Chondrocyte (in vitro differentiated cells): ENCODE results near the gene FAM168A. TPM values are rescaled to one million over a fixed set of nuclear protein-coding genes. Genes with fewer than 3 reads are reported as not detected.
A peak's percentile ranks its signal among the peaks of the same experiment; 100 is the strongest.

Source experiments
- DNase-seq: peaks from one replicate; pipeline ENCODE4 v3.0.0; 2021; ENCODE audit warnings: mixed read lengths, low spot score
- H3K27ac Mint-ChIP-seq: one replicate; pipeline ENCODE4 v1.8.0; 2021; ENCODE audit warnings: mild to moderate bottlenecking, moderate library complexity, mixed read lengths; ENCODE audit not compliant: unreplicated experiment
- H3K27me3 Mint-ChIP-seq: 2 replicates; pipeline ENCODE4 v1.8.0; 2021; ENCODE audit warnings: low read depth, mixed read lengths
- H3K36me3 Mint-ChIP-seq: 2 replicates; pipeline ENCODE4 v1.8.0; 2021; ENCODE audit warnings: low read depth, mixed read lengths
- H3K4me1 Mint-ChIP-seq: 2 replicates; pipeline ENCODE4 v1.8.0; 2021; ENCODE audit warnings: low read depth, mild to moderate bottlenecking, mixed read lengths
- H3K4me3 Mint-ChIP-seq: one replicate; pipeline ENCODE4 v1.8.0; 2021; ENCODE audit warnings: mild to moderate bottlenecking, moderate library complexity, mixed read lengths; ENCODE audit not compliant: unreplicated experiment
- H3K9me3 Mint-ChIP-seq: 2 replicates; pipeline ENCODE4 v1.8.0; 2021; ENCODE audit warnings: low read depth, mixed read lengths
- total RNA-seq: library from RNA; stranded (reverse); gene quantifications from 3 replicates; pipeline ENCODE4 v1.2.1, GENCODE V29; 2021
- TF ChIP-seq, protein P1 (sequence below): fragments of 200-600 bp; sonication (generic); IDR thresholded peaks from 2 replicates; pipeline ENCODE4 v1.5.0; 2021; ENCODE audit warnings: antibody characterized with exemption, mild to moderate bottlenecking, moderate library complexity

FAM168A gene
- total RNA-seq, 1 donor from 2014 or later: 53.7 TPM

DNA sequence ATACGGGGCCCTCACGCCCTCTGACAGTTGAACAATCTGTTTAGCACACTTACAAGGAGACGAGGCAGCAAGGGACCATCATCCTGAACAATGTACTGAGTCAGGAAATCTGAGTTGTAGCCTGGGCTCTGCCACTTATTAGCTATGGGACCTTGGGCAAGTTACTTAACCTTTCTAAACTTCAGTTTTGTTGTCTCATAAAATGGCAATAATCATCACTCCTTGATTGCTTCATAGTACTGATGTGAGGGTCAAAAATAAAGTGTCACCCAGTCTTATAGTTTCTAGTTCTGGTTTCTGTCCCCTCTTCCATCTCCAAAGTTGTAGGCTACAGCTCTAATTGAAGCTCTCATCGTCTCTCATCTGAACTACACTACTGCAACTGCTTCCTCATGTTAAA is 175.0 kb downstream of the FAM168A start:
- no peak for DNase-seq
- H3K27me3 Mint-ChIP-seq: no peaks in the 10 kb centered on the region
- H3K36me3 Mint-ChIP-seq: peaks cover 7% of the 10 kb centered on the region
- TF ChIP-seq, protein P1, sequence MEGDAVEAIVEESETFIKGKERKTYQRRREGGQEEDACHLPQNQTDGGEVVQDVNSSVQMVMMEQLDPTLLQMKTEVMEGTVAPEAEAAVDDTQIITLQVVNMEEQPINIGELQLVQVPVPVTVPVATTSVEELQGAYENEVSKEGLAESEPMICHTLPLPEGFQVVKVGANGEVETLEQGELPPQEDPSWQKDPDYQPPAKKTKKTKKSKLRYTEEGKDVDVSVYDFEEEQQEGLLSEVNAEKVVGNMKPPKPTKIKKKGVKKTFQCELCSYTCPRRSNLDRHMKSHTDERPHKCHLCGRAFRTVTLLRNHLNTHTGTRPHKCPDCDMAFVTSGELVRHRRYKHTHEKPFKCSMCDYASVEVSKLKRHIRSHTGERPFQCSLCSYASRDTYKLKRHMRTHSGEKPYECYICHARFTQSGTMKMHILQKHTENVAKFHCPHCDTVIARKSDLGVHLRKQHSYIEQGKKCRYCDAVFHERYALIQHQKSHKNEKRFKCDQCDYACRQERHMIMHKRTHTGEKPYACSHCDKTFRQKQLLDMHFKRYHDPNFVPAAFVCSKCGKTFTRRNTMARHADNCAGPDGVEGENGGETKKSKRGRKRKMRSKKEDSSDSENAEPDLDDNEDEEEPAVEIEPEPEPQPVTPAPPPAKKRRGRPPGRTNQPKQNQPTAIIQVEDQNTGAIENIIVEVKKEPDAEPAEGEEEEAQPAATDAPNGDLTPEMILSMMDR: no peak
- no peaks in the 10 kb centered on the region for H3K9me3 Mint-ChIP-seq
- H3K4me1 Mint-ChIP-seq: peaks cover 35% of the 10 kb centered on the region
- no peak overlapping the region for H3K27ac Mint-ChIP-seq
- no peak overlapping the region for H3K4me3 Mint-ChIP-seq

DNA sequence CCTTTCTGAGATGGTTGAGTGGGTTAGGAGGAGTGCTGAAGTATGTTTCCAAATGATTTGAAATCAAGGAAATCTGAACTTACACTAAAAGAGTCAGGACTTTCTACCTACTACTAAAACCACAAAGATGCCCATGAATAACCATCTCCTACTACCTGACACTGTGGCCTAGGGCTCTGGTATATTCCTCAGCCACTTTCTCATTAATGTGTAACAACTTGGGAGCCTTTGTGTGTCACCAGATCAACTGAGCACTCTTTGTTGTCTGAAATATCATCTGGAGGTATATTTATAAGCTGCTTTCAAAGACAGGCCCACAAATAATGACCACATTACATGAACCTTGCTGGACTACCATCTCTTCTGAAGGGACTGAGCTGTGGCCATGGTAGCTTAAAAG is 177.8 kb downstream of the FAM168A start:
- TF ChIP-seq, protein P1: no peak
- Mint-ChIP-seq H3K9me3 (no peaks in the 10 kb centered on the region), H3K36me3 (peaks cover 13% of the 10 kb centered on the region), H3K27me3 (no peaks in the 10 kb centered on the region), H3K27ac (no peak overlapping the region), H3K4me1 (peaks cover 32% of the 10 kb centered on the region), H3K4me3 (no peak overlapping the region)
- no peak for DNase-seq

GRCh38 chr11:73416786-73417185 is 181.1 kb downstream of the FAM168A start:
- no peak for DNase-seq
- Mint-ChIP-seq H3K4me1 (peaks cover 61% of the 10 kb centered on the region), H3K27ac (peak overlapping the region; percentile 85), H3K36me3 (peaks cover 15% of the 10 kb centered on the region), H3K27me3 (no peaks in the 10 kb centered on the region), H3K4me3 (no peak overlapping the region), H3K9me3 (no peaks in the 10 kb centered on the region)
- TF ChIP-seq, protein P1: no peak

DNA sequence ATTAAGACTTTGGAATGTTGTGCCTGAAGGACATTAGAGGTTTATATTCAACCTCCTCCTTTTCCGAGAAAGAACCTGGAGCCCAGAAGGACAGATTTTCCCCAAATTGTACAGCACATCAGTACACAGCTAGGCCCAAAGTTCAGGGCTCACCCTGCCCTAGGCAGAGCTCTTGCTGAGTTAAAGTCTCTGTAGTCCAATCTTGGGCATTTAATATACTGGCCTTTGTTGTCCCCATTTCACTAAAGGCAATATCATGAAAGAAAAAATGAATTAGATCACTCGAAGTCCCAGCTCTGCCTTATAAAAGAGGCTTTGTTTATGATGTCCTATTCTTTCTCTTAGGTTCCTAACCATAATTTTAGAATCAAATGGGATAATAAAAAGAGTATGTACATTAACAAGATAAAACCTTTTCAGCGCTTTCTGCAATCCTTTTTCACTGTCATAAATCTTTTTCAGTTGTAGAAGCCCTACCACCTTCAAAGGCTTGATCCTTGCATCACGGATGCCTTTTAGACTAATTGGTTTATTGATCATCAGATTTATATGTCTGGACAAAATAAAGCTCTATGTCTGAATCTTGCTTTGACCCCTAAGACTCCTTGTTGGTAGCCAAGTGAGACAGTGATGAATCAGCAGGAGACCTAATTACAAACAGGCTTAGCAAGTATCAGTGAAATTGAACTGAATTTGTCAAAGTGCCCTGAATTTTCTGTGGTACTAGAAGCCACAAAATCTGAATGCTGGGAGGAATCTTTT is 181.9 kb downstream of the FAM168A start:
- no peak overlapping the region for H3K4me3 Mint-ChIP-seq
- peaks cover 61% of the 10 kb centered on the region for H3K4me1 Mint-ChIP-seq
- H3K27me3 Mint-ChIP-seq: no peaks in the 10 kb centered on the region
- no peaks in the 10 kb centered on the region for H3K9me3 Mint-ChIP-seq
- peaks cover 16% of the 10 kb centered on the region for H3K36me3 Mint-ChIP-seq
- H3K27ac Mint-ChIP-seq: peak overlapping the region; percentile 85
- no peak for DNase-seq
- TF ChIP-seq, protein P1: no peak

DNA sequence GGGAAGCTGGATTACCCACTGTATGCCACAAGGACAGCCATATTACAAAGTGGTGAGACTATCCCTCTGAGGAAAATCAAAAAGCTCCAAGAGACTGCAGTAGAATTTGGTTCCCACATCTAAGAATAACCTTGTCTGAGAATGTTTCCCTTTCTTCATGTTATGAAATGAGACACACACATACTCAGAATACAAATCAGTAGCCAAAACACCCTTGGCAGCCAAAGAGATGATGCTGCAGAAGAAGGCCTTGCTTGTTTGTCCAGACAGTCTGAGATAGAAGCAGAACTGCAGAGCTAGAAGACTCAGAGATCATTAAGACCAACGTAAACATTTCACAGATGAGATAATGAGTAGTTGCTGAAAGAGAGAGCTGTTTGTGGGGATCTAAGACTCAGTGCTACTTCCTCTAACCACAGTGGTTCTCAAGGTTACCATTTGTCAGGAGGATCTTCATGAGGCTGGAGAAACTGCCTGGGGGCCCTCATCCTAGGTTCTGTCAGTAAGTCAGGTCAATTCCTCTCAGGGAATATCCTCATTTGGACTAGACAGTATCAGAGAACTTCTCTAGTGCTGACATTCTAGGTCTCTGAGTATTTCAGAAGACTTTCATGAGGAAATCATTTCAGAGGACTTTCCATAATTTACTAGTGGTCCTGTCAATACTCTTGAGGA is 182.8 kb downstream of the FAM168A start:
- H3K4me3 Mint-ChIP-seq: no peak overlapping the region
- H3K27me3 Mint-ChIP-seq: no peaks in the 10 kb centered on the region
- H3K36me3 Mint-ChIP-seq: peaks cover 16% of the 10 kb centered on the region
- H3K4me1 Mint-ChIP-seq: peaks cover 65% of the 10 kb centered on the region
- TF ChIP-seq, protein P1: no peak
- no peak for DNase-seq
- peak overlapping the region; percentile 85 for H3K27ac Mint-ChIP-seq
- H3K9me3 Mint-ChIP-seq: no peaks in the 10 kb centered on the region
